Measurements from ENCODE around the gene NOL4L.

DNA sequence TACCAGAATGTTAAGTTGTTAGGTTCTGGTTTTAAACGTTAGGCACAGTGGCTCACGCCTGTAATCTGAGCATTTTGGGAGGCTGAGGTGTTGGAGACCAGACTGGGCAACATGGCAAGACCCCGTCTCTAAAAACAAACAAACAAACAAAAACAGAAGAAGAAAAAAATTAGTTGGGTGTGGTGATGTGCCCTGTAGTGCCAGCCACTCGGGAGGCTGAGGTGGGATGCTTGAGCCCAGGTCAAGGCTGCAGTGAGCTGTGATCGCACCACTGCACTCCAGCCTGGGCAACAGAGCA, 19.4 kb downstream of the NOL4L start:
- TF ChIP-seq, protein P1, sequence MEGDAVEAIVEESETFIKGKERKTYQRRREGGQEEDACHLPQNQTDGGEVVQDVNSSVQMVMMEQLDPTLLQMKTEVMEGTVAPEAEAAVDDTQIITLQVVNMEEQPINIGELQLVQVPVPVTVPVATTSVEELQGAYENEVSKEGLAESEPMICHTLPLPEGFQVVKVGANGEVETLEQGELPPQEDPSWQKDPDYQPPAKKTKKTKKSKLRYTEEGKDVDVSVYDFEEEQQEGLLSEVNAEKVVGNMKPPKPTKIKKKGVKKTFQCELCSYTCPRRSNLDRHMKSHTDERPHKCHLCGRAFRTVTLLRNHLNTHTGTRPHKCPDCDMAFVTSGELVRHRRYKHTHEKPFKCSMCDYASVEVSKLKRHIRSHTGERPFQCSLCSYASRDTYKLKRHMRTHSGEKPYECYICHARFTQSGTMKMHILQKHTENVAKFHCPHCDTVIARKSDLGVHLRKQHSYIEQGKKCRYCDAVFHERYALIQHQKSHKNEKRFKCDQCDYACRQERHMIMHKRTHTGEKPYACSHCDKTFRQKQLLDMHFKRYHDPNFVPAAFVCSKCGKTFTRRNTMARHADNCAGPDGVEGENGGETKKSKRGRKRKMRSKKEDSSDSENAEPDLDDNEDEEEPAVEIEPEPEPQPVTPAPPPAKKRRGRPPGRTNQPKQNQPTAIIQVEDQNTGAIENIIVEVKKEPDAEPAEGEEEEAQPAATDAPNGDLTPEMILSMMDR (conservative IDR thresholded peaks at IDR 0.05), result no peak
- TF ChIP-seq EZH2 (IDR thresholded peaks at IDR 0.05; ENCODE audit: low read depth), result no peak
